GM23338 (cell line): ENCODE measurements around the gene COL5A2. TPM values are rescaled to one million over a fixed set of nuclear protein-coding genes. Genes with fewer than 3 reads are reported as not detected.

Experiments used
- ATAC-seq: fragments of 200-7000 bp; cut with Tn5 transposase; 3 replicates; pipeline ENCODE4 v1.9.1; 2020
- DNase-seq: peaks from one replicate; pipeline ENCODE4 v3.0.0-alpha.2; 2015; ENCODE audit warnings: low spot score
- H2AFZ ChIP-seq: fragments of 200-600 bp; sonication (generic); 2 replicates; pipeline ENCODE4 v1.8.0; 2016; ENCODE audit warnings: antibody characterized with exemption, mild to moderate bottlenecking, moderate library complexity
- H3F3A ChIP-seq: fragments of 200-600 bp; sonication (generic); replicated peaks from 2 replicates; pipeline ENCODE4 v1.8.0; 2017; ENCODE audit warnings: antibody characterized with exemption, mixed run types, low read depth
- H3K27ac ChIP-seq: fragments of 200-600 bp; sonication (generic); 2 replicates; pipeline ENCODE4 v1.6.1; 2016; ENCODE audit warnings: low read depth
- H3K27me3 ChIP-seq: fragments of 200-600 bp; sonication (generic); 2 replicates; pipeline ENCODE4 v1.8.0; 2016; ENCODE audit warnings: mild to moderate bottlenecking, mixed run types, moderate library complexity; ENCODE audit not compliant: insufficient read depth
- H3K36me3 ChIP-seq: fragments of 200-600 bp; sonication (generic); 2 replicates; pipeline ENCODE4 v1.8.0; 2016; ENCODE audit warnings: mild to moderate bottlenecking; ENCODE audit not compliant: insufficient read depth
- H3K4me1 ChIP-seq: fragments of 200-600 bp; sonication (generic); 2 replicates; pipeline ENCODE4 v1.8.0; 2016; ENCODE audit warnings: mild to moderate bottlenecking, moderate library complexity; ENCODE audit not compliant: insufficient read depth
- H3K4me2 ChIP-seq: fragments of 200-600 bp; sonication (generic); 2 replicates; pipeline ENCODE4 v1.7.1; 2017; ENCODE audit warnings: mixed run types
- H3K4me3 ChIP-seq: fragments of 200-600 bp; sonication (generic); 2 replicates; pipeline ENCODE4 v1.6.1; 2016; ENCODE audit warnings: mixed run types
- H3K79me2 ChIP-seq: fragments of 200-600 bp; sonication (generic); replicated peaks from 2 replicates; pipeline ENCODE4 v1.8.0; 2017; ENCODE audit warnings: mild to moderate bottlenecking; ENCODE audit not compliant: insufficient read depth
- H3K9me2 ChIP-seq: fragments of 200-600 bp; sonication (generic); 2 replicates; pipeline ENCODE4 v1.8.0; 2017; ENCODE audit not compliant: insufficient read depth
- H4K20me1 ChIP-seq: fragments of 200-600 bp; sonication (generic); replicated peaks from 2 replicates; pipeline ENCODE4 v1.8.0; 2017; ENCODE audit warnings: mild to moderate bottlenecking; ENCODE audit not compliant: insufficient read depth
- H3K27ac Mint-ChIP-seq: 2 replicates; pipeline ENCODE4 v1.8.0; 2020; ENCODE audit warnings: inconsistent platforms, mild to moderate bottlenecking, moderate library complexity, mixed read lengths
- H3K27me3 Mint-ChIP-seq: 3 replicates; pipeline ENCODE4 v1.8.0; 2022; ENCODE audit warnings: low read depth, mild to moderate bottlenecking, moderate library complexity, mixed read lengths, inconsistent platforms; ENCODE audit not compliant: insufficient read depth, poor library complexity
- H3K36me3 Mint-ChIP-seq: 3 replicates; pipeline ENCODE4 v1.8.0; 2021; ENCODE audit warnings: low read depth, mild to moderate bottlenecking, inconsistent platforms, moderate library complexity, mixed read lengths
- H3K4me1 Mint-ChIP-seq: 3 replicates; pipeline ENCODE4 v1.8.0; 2020; ENCODE audit warnings: mild to moderate bottlenecking, inconsistent platforms, mixed read lengths
- H3K4me3 Mint-ChIP-seq: 3 replicates; pipeline ENCODE4 v1.8.0; 2021; ENCODE audit warnings: moderate library complexity, mild to moderate bottlenecking, inconsistent platforms, mixed read lengths
- H3K9me3 Mint-ChIP-seq: 3 replicates; pipeline ENCODE4 v1.8.0; 2020; ENCODE audit warnings: moderate library complexity, mild to moderate bottlenecking, inconsistent platforms, mixed read lengths
- CREB1 ChIP-seq: fragments of 250-450 bp; sonication (Bioruptor Pico); IDR thresholded peaks from 2 replicates; pipeline ENCODE4 v1.5.0; 2020; ENCODE audit warnings: low read depth, mild to moderate bottlenecking, moderate library complexity
- EZH2 ChIP-seq: fragments of 200-600 bp; sonication (generic); IDR thresholded peaks from one replicate; pipeline ENCODE4 v1.8.0; 2017; ENCODE audit warnings: antibody characterized with exemption, mild to moderate bottlenecking, low read depth; ENCODE audit not compliant: unreplicated experiment
- EZH2phosphoT487 ChIP-seq: fragments of 200-600 bp; sonication (generic); IDR thresholded peaks from one replicate; pipeline ENCODE4 v1.8.1; 2018; ENCODE audit warnings: antibody characterized with exemption; ENCODE audit not compliant: unreplicated experiment
- JUNB ChIP-seq: IDR thresholded peaks from one replicate; pipeline ENCODE4 v1.6.1; 2016; ENCODE audit warnings: antibody characterized with exemption; ENCODE audit not compliant: unreplicated experiment
- NANOG ChIP-seq: IDR thresholded peaks from 2 replicates; pipeline ENCODE4 v1.6.1; 2016; ENCODE audit warnings: antibody characterized with exemption, borderline replicate concordance
- POLR2AphosphoS5 ChIP-seq: IDR thresholded peaks from 2 replicates; pipeline ENCODE4 v1.6.1; 2016; ENCODE audit warnings: antibody characterized with exemption, low read depth
- STAT1 ChIP-seq: IDR thresholded peaks from one replicate; pipeline ENCODE4 v1.6.1; 2016; ENCODE audit warnings: antibody characterized with exemption; ENCODE audit not compliant: unreplicated experiment
- ZNF331 ChIP-seq: fragments of 250-450 bp; sonication (Bioruptor Pico); IDR thresholded peaks from 2 replicates; pipeline ENCODE4 v1.5.0; 2020; ENCODE audit warnings: low read depth, mild to moderate bottlenecking, moderate library complexity
- polyA plus RNA-seq: library from polyadenylated mRNA; unstranded; fragments of >200 nt; fragmentation: Nextera tagmentation; extraction: Ambion mirVana; gene quantifications from 2 replicates; pipeline ENCODE4 v1.2.1, GENCODE V29; 2016
- total RNA-seq: library from RNA; depleted of rRNA; stranded (reverse); fragments of >200 nt; shearing (Covaris generic); gene quantifications from 2 replicates; pipeline ENCODE4 v1.2.3, GENCODE V29; 2014
- TF ChIP-seq, protein P1 (sequence below): IDR thresholded peaks from 2 replicates; pipeline ENCODE4 v1.6.1; 2016; ENCODE audit warnings: antibody characterized with exemption
- TF ChIP-seq, protein P2 (sequence below): fragments of 250-450 bp; sonication (Bioruptor Pico); IDR thresholded peaks from 2 replicates; pipeline ENCODE4 v1.5.0; 2020; ENCODE audit warnings: mild to moderate bottlenecking, moderate library complexity

The COL5A2 gene
- total and polyA plus RNA-seq, 2 experiments from 2014 or later: 6.7 to 19.7 TPM

DNA sequence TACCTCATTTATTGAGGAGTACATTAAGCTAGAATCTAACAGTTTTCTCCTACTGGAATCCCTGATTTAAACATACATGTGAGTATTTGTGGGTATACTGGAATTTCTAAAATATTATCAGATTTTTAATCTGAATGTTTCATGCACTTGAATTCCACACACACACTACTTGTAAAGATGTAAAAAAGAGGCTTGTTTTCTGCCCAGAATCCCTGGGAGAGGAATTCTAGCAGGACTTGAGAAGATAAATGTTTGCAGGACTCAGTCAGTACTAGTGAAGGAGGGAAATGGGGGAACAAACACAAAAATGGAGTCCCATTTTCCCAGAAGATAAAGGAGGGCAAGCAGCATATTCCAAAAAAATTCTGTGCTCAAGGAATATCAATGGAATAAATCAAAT, 17.0 kb downstream of the COL5A2 start:
- Histone ChIP-seq H3K36me3 (no peaks in the 10 kb centered on the region), H2AFZ (no peak overlapping the region), H3K79me2 (no peaks in the 10 kb centered on the region), H3K27ac (no peak overlapping the region), H3K4me1 (peaks cover 41% of the 10 kb centered on the region), H3F3A (no peaks in the 10 kb centered on the region), H3K4me3 (no peak overlapping the region), H3K4me2 (peak overlapping the region; percentile 47; the same call in 1 of the 2 replicates), H4K20me1 (no peaks in the 10 kb centered on the region), H3K27me3 (no peaks in the 10 kb centered on the region), H3K9me2 (no peaks in the 10 kb centered on the region)
- H3K4me1 Mint-ChIP-seq: peaks cover 47% of the 10 kb centered on the region
- peaks cover 2% of the 10 kb centered on the region for H3K27me3 Mint-ChIP-seq
- no peaks in the 10 kb centered on the region for H3K9me3 Mint-ChIP-seq
- DNase-seq (no peak), ATAC-seq (no peak)
- TF ChIP-seq JUNB (no peak), EZH2 (no peak), NANOG (no peak), CREB1 (CRISPR knock-in tag) (no peak), EZH2phosphoT487 (no peak), STAT1 (no peak), ZNF331 (CRISPR knock-in tag) (no peak), POLR2AphosphoS5 (no peak)
- TF ChIP-seq, protein P1, sequence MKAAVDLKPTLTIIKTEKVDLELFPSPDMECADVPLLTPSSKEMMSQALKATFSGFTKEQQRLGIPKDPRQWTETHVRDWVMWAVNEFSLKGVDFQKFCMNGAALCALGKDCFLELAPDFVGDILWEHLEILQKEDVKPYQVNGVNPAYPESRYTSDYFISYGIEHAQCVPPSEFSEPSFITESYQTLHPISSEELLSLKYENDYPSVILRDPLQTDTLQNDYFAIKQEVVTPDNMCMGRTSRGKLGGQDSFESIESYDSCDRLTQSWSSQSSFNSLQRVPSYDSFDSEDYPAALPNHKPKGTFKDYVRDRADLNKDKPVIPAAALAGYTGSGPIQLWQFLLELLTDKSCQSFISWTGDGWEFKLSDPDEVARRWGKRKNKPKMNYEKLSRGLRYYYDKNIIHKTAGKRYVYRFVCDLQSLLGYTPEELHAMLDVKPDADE: no peak
- TF ChIP-seq, protein P2, sequence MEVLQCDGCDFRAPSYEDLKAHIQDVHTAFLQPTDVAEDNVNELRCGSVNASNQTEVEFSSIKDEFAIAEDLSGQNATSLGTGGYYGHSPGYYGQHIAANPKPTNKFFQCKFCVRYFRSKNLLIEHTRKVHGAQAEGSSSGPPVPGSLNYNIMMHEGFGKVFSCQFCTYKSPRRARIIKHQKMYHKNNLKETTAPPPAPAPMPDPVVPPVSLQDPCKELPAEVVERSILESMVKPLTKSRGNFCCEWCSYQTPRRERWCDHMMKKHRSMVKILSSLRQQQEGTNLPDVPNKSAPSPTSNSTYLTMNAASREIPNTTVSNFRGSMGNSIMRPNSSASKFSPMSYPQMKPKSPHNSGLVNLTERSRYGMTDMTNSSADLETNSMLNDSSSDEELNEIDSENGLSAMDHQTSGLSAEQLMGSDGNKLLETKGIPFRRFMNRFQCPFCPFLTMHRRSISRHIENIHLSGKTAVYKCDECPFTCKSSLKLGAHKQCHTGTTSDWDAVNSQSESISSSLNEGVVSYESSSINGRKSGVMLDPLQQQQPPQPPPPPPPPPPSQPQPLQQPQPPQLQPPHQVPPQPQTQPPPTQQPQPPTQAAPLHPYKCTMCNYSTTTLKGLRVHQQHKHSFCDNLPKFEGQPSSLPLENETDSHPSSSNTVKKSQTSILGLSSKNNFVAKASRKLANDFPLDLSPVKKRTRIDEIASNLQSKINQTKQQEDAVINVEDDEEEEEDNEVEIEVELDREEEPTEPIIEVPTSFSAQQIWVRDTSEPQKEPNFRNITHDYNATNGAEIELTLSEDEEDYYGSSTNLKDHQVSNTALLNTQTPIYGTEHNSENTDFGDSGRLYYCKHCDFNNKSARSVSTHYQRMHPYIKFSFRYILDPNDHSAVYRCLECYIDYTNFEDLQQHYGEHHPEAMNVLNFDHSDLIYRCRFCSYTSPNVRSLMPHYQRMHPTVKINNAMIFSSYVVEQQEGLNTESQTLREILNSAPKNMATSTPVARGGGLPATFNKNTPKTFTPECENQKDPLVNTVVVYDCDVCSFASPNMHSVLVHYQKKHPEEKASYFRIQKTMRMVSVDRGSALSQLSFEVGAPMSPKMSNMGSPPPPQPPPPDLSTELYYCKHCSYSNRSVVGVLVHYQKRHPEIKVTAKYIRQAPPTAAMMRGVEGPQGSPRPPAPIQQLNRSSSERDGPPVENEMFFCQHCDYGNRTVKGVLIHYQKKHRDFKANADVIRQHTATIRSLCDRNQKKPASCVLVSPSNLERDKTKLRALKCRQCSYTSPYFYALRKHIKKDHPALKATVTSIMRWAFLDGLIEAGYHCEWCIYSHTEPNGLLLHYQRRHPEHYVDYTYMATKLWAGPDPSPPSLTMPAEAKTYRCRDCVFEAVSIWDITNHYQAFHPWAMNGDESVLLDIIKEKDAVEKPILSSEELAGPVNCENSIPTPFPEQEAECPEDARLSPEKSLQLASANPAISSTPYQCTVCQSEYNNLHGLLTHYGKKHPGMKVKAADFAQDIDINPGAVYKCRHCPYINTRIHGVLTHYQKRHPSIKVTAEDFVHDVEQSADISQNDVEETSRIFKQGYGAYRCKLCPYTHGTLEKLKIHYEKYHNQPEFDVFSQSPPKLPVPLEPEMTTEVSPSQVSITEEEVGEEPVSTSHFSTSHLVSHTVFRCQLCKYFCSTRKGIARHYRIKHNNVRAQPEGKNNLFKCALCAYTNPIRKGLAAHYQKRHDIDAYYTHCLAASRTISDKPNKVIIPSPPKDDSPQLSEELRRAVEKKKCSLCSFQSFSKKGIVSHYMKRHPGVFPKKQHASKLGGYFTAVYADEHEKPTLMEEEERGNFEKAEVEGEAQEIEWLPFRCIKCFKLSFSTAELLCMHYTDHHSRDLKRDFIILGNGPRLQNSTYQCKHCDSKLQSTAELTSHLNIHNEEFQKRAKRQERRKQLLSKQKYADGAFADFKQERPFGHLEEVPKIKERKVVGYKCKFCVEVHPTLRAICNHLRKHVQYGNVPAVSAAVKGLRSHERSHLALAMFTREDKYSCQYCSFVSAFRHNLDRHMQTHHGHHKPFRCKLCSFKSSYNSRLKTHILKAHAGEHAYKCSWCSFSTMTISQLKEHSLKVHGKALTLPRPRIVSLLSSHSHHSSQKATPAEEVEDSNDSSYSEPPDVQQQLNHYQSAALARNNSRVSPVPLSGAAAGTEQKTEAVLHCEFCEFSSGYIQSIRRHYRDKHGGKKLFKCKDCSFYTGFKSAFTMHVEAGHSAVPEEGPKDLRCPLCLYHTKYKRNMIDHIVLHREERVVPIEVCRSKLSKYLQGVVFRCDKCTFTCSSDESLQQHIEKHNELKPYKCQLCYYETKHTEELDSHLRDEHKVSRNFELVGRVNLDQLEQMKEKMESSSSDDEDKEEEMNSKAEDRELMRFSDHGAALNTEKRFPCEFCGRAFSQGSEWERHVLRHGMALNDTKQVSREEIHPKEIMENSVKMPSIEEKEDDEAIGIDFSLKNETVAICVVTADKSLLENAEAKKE: no peak
- H3K27ac Mint-ChIP-seq: peak overlapping the region; percentile 82
- H3K4me3 Mint-ChIP-seq: peak overlapping the region; percentile 41; the same call in 1 of the 3 replicates
- H3K36me3 Mint-ChIP-seq: no peaks in the 10 kb centered on the region
